ENCODE results near the gene SERGEF. TPM values are rescaled to one million over a fixed set of nuclear protein-coding genes. Genes with fewer than 3 reads are reported as not detected.
A peak's percentile ranks its signal among the peaks of the same experiment; 100 is the strongest.

The SERGEF gene
- polyA plus RNA-seq, 1 of the 3 experiments (the other 2 are of a cell fraction), result 23.1 TPM

- WGBS (ENCODE audit: low lambda C conversion rate), result 38% methylated on average over 1 of the region's 2 CpGs
Observed at GRCh38 chr11:17767914-17768313, 244.9 kb downstream of the SERGEF start.

GRCh38 chr11:17767301-17767885, 245.5 kb downstream of the SERGEF start:
- no peak overlapping the region for H2AFZ ChIP-seq (ENCODE audit: low read depth)
- ChIA-PET POLR2A (no interaction called here), CTCF (interaction anchor here (0.7 to 3.2 kb wide), 5 partner anchors 27 to 206 kb away, joined by 3 to 13 read pairs (median 9); partner anchors contain the start of gene KCNC1)
- H3K4me1 ChIP-seq (ENCODE audit: control insufficient read depth in 1 of 2, insufficient read depth in 2 of 2, low read depth in 1 of 2, low read length in 1 of 2), result peaks cover 0 to 24% of the 10 kb centered on the region in 2 experiments; a peak in 2 of 4 replicates
- H3K79me2 ChIP-seq (ENCODE audit: insufficient read depth), result no peaks in the 10 kb centered on the region
- H3K4me2 ChIP-seq, result no peak overlapping the region
- no peak for DNase-seq
- H3K36me3 ChIP-seq (replicated peaks in 1 of 2; ENCODE audit: control insufficient read depth in 1 of 2, insufficient read depth in 2 of 2, low read length in 1 of 2), result no peaks in the 10 kb centered on the region
- no peaks in the 10 kb centered on the region for H4K20me1 ChIP-seq (ENCODE audit: insufficient read depth)
- WGBS (ENCODE audit: low lambda C conversion rate), result 75% methylated on average over 6 of the region's 7 CpGs
- H3F3A ChIP-seq (replicated peaks; ENCODE audit: insufficient read depth), result no peaks in the 10 kb centered on the region
- no peaks in the 10 kb centered on the region for H3K9me2 ChIP-seq
- no peak overlapping the region for H3K9ac ChIP-seq
- H3K9me3 ChIP-seq, result no peaks in the 10 kb centered on the region
- H3K27ac ChIP-seq (ENCODE audit: low read depth in 2 of 2, low read length in 1 of 2), result no peak overlapping the region
- TF ChIP-seq FOXJ3 (CRISPR knock-in tag; IDR thresholded peaks at IDR 0.05) (no peak), FOXM1 (IDR thresholded peaks at IDR 0.05; ENCODE audit: low read depth) (no peak)
- no peak overlapping the region for H3K4me3 ChIP-seq (ENCODE audit: low read depth in 2 of 2, low read length in 1 of 2)
- H3K27me3 ChIP-seq (ENCODE audit: insufficient read depth), result no peaks in the 10 kb centered on the region

More at GRCh38 chr11:17767914-17768313, 244.9 kb downstream of the SERGEF start:
- Histone ChIP-seq H3K4me2 (no peak overlapping the region), H3K9me2 (no peaks in the 10 kb centered on the region), H3K27ac (ENCODE audit: low read depth in 2 of 2, low read length in 1 of 2) (no peak overlapping the region), H3K9me3 (no peaks in the 10 kb centered on the region), H3K4me3 (ENCODE audit: low read depth in 2 of 2, low read length in 1 of 2) (no peak overlapping the region), H3F3A (replicated peaks; ENCODE audit: insufficient read depth) (no peaks in the 10 kb centered on the region), H2AFZ (ENCODE audit: low read depth) (no peak overlapping the region), H3K27me3 (ENCODE audit: insufficient read depth) (no peaks in the 10 kb centered on the region), H4K20me1 (ENCODE audit: insufficient read depth) (no peaks in the 10 kb centered on the region), H3K4me1 (ENCODE audit: control insufficient read depth in 1 of 2, insufficient read depth in 2 of 2, low read depth in 1 of 2, low read length in 1 of 2) (peaks cover 0 to 24% of the 10 kb centered on the region in 2 experiments; a peak in 2 of 4 replicates), H3K9ac (no peak overlapping the region), H3K79me2 (ENCODE audit: insufficient read depth) (no peaks in the 10 kb centered on the region), H3K36me3 (replicated peaks in 1 of 2; ENCODE audit: control insufficient read depth in 1 of 2, insufficient read depth in 2 of 2, low read length in 1 of 2) (no peaks in the 10 kb centered on the region)
- no peak for TF ChIP-seq USF1 (IDR thresholded peaks at IDR 0.05; ENCODE audit: borderline replicate concordance, low read depth)
- no peak for TF ChIP-seq CHD2 (IDR thresholded peaks at IDR 0.05; ENCODE audit: low read length, partially characterized antibody)
- TF ChIP-seq GABPA (IDR thresholded peaks at IDR 0.05; ENCODE audit: low read depth), result no peak
- TF ChIP-seq EZH2phosphoT487 (IDR thresholded peaks at IDR 0.05; ENCODE audit: borderline replicate concordance, low read depth), result no peak
- TF ChIP-seq FOXM1 (IDR thresholded peaks at IDR 0.05; ENCODE audit: low read depth), result no peak
- no peak for TF ChIP-seq EP300 (IDR thresholded peaks at IDR 0.05; ENCODE audit: borderline replicate concordance in 1 of 2, low read depth in 1 of 2, low read length in 1 of 2)
- no peak for TF ChIP-seq POLR2AphosphoS5 (IDR thresholded peaks at IDR 0.05; ENCODE audit: low read depth, low read length)
- POLR2A ChIA-PET, result no interaction called here
- DNase-seq, result no peak
- CTCF ChIA-PET, result interaction anchor here (1.1 to 3.1 kb wide), 3 partner anchors 37 to 139 kb away, joined by 3 to 11 read pairs (median 9); no protein-coding TSS in a partner anchor

GRCh38 chr11:17766590-17766989, 246.3 kb downstream of the SERGEF start:
- H3F3A ChIP-seq (replicated peaks; ENCODE audit: insufficient read depth), result no peaks in the 10 kb centered on the region
- H4K20me1 ChIP-seq (ENCODE audit: insufficient read depth), result no peaks in the 10 kb centered on the region
- H3K27me3 ChIP-seq (ENCODE audit: insufficient read depth), result no peaks in the 10 kb centered on the region
- no peaks in the 10 kb centered on the region for H3K9me2 ChIP-seq
- 60% methylated on average over 4 of the region's 5 CpGs for WGBS (ENCODE audit: low lambda C conversion rate)
- CTCF ChIA-PET, result interaction anchor here (0.7 to 3.2 kb wide), 9 partner anchors 18 to 212 kb away, joined by 3 to 13 read pairs (median 5); partner anchors contain the start of gene KCNC1
- POLR2A ChIA-PET, result no interaction called here
- H3K9me3 ChIP-seq, result no peaks in the 10 kb centered on the region
- H2AFZ ChIP-seq (ENCODE audit: low read depth), result no peak overlapping the region
- H3K4me1 ChIP-seq (ENCODE audit: control insufficient read depth in 1 of 2, insufficient read depth in 2 of 2, low read depth in 1 of 2, low read length in 1 of 2), result peaks cover 0 to 24% of the 10 kb centered on the region in 2 experiments; a peak in 2 of 4 replicates
- DNase-seq, result no peak
- H3K79me2 ChIP-seq (ENCODE audit: insufficient read depth), result no peaks in the 10 kb centered on the region
- no peak overlapping the region for H3K27ac ChIP-seq (ENCODE audit: low read depth in 2 of 2, low read length in 1 of 2)
- H3K36me3 ChIP-seq (replicated peaks in 1 of 2; ENCODE audit: control insufficient read depth in 1 of 2, insufficient read depth in 2 of 2, low read length in 1 of 2), result no peaks in the 10 kb centered on the region
- H3K4me3 ChIP-seq (ENCODE audit: low read depth in 2 of 2, low read length in 1 of 2), result no peak overlapping the region
- peak; percentile 23 for TF ChIP-seq CTCF (IDR thresholded peaks at IDR 0.05)
- TF ChIP-seq IRF3 (IDR thresholded peaks at IDR 0.05; ENCODE audit: low read depth, low read length), result no peak
- 0 out of 2 replicates have a peak, but pooled peaks have one; percentile 4 for TF ChIP-seq SMC3 (IDR thresholded peaks at IDR 0.05; ENCODE audit: low read depth, low read length)
- no peak overlapping the region for H3K9ac ChIP-seq
- no peak overlapping the region for H3K4me2 ChIP-seq

Measured in SK-N-SH (cell line).